Measurements from ENCODE around the gene ARHGAP40. TPM values are rescaled to one million over a fixed set of nuclear protein-coding genes. Genes with fewer than 3 reads are reported as not detected.

Gene ARHGAP40
- total RNA-seq, 1 experiment from 2014 or later, result 0.14 TPM

DNA sequence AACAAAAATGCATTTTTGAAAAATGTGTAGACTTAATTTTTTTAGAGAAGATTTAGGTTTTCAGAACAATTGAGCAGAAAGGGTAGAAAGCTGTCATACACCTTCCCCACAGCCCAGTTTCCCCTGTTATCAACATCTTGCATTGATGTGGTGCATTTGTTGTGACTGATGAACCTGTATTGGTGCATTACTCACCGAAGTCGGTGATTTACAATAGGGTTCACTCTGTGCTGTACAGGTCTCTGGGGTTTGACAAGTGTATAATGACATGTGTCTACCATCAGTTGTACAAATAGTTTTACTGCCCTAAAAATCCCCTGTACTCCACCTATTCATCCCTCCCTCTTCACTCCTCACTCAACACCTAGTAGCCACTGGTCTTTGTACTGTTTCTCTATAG is 44.4 kb upstream of the ARHGAP40 start:
- BruUV-seq (replicated peaks), result no TSS peak
- 0 out of 2 replicates have a peak, but pooled peaks cover 1% of the 10 kb centered on the region for H3K36me3 ChIP-seq (ENCODE audit: control insufficient read depth, insufficient read depth, low read length)
- CTCF ChIA-PET, result no interaction called here

DNA sequence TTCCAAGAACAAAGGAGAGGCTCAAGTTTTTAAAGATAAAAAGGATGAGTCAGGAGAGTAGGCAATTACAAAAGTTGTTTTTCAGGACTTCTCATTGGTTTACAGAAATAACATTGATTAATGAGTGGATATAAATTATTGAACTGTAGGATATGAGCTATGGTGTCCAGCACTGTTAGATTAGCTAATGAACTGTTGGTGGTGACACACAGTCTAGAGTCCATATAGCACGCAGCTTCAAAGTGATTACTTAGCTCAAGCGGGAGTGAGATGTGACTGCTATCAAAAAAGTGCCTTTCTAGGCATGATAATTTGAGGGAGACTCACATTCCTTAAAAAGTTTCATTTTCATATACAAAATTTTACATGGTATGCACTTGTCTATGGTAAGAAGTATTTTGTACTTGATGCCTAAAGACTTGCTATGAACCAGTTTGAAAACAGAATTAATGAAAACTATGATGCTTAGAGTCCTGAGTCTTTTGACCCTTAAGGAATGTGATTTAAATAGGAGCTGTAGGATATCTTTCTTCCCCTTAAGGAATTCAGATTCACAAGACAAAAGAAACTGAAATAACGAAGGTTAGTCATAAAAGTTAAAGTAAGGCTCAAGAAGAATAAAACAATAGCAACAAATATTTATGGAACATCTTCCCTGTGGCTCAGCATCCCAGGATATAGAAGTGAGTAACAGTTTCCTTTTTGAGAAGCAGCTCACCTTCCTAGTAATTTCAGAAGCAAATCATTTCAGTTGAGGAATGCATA is 42.8 kb upstream of the ARHGAP40 start:
- H3K36me3 Mint-ChIP-seq (ENCODE audit: insufficient read depth, unreplicated experiment), result peaks cover 46% of the 10 kb centered on the region
- H3K36me3 ChIP-seq (ENCODE audit: control insufficient read depth, insufficient read depth, low read length), result no peaks in the 10 kb centered on the region
- H3K4me3 Mint-ChIP-seq (ENCODE audit: unreplicated experiment), result no peak overlapping the region
- H3K4me1 ChIP-seq, result peaks cover 14% of the 10 kb centered on the region
- no peaks in the 10 kb centered on the region for H3K27me3 Mint-ChIP-seq (ENCODE audit: insufficient read depth, unreplicated experiment)
- CTCF ChIA-PET, result no interaction called here
- intact Hi-C loops (cut with micrococcal nuclease; ENCODE audit: unreplicated experiment), result no loop called here
- TF ChIP-seq, protein P1, sequence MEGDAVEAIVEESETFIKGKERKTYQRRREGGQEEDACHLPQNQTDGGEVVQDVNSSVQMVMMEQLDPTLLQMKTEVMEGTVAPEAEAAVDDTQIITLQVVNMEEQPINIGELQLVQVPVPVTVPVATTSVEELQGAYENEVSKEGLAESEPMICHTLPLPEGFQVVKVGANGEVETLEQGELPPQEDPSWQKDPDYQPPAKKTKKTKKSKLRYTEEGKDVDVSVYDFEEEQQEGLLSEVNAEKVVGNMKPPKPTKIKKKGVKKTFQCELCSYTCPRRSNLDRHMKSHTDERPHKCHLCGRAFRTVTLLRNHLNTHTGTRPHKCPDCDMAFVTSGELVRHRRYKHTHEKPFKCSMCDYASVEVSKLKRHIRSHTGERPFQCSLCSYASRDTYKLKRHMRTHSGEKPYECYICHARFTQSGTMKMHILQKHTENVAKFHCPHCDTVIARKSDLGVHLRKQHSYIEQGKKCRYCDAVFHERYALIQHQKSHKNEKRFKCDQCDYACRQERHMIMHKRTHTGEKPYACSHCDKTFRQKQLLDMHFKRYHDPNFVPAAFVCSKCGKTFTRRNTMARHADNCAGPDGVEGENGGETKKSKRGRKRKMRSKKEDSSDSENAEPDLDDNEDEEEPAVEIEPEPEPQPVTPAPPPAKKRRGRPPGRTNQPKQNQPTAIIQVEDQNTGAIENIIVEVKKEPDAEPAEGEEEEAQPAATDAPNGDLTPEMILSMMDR (IDR thresholded peaks at IDR 0.05; ENCODE audit: insufficient read depth in 1 of 2, low read depth in 1 of 2, low read length in 1 of 2, severe bottlenecking in 1 of 2, unreplicated experiment in 1 of 2), result no peak
- POLR2A ChIA-PET, result no interaction called here
- H3K9me3 Mint-ChIP-seq (ENCODE audit: unreplicated experiment), result no peaks in the 10 kb centered on the region
- peaks cover 5% of the 10 kb centered on the region for H3K4me1 Mint-ChIP-seq (ENCODE audit: low read depth, unreplicated experiment)
- no TSS peak for BruUV-seq (replicated peaks)
- H3K9me3 ChIP-seq, result no peaks in the 10 kb centered on the region
- H3K4me3 ChIP-seq (ENCODE audit: low read depth, low read length), result no peak overlapping the region
- H3K27me3 ChIP-seq (replicated peaks; ENCODE audit: control insufficient read depth, insufficient read depth, low read length), result no peaks in the 10 kb centered on the region
- no peak overlapping the region for H3K27ac Mint-ChIP-seq (ENCODE audit: unreplicated experiment)
- DNase-seq, result no peak

More for the DNA sequence above, 44.4 kb upstream of the ARHGAP40 start:
- Histone ChIP-seq H3K9me3 (no peaks in the 10 kb centered on the region), H3K4me1 (peaks cover 14% of the 10 kb centered on the region), H3K4me3 (ENCODE audit: low read depth, low read length) (no peak overlapping the region), H3K27me3 (replicated peaks; ENCODE audit: control insufficient read depth, insufficient read depth, low read length) (no peaks in the 10 kb centered on the region)
- POLR2A ChIA-PET, result no interaction called here
- TF ChIP-seq, protein P1 (IDR thresholded peaks at IDR 0.05; ENCODE audit: insufficient read depth in 1 of 2, low read depth in 1 of 2, low read length in 1 of 2, severe bottlenecking in 1 of 2, unreplicated experiment in 1 of 2), result no peak
- no peak overlapping the region for H3K4me3 Mint-ChIP-seq (ENCODE audit: unreplicated experiment)
- intact Hi-C loops (cut with micrococcal nuclease; ENCODE audit: unreplicated experiment), result no loop called here
- H3K27me3 Mint-ChIP-seq (ENCODE audit: insufficient read depth, unreplicated experiment), result no peaks in the 10 kb centered on the region
- H3K36me3 Mint-ChIP-seq (ENCODE audit: insufficient read depth, unreplicated experiment), result peaks cover 35% of the 10 kb centered on the region
- H3K27ac Mint-ChIP-seq (ENCODE audit: unreplicated experiment), result no peak overlapping the region
- peaks cover 5% of the 10 kb centered on the region for H3K4me1 Mint-ChIP-seq (ENCODE audit: low read depth, unreplicated experiment)
- no peaks in the 10 kb centered on the region for H3K9me3 Mint-ChIP-seq (ENCODE audit: unreplicated experiment)
- no peak for DNase-seq

GRCh38 chr20:38559764-38560163 is 41.8 kb upstream of the ARHGAP40 start:
- Histone ChIP-seq H3K4me3 (ENCODE audit: low read depth, low read length) (no peak overlapping the region), H3K9me3 (no peaks in the 10 kb centered on the region), H3K27me3 (replicated peaks; ENCODE audit: control insufficient read depth, insufficient read depth, low read length) (no peaks in the 10 kb centered on the region), H3K36me3 (ENCODE audit: control insufficient read depth, insufficient read depth, low read length) (no peaks in the 10 kb centered on the region), H3K4me1 (peaks cover 9% of the 10 kb centered on the region)
- Mint-ChIP-seq H3K4me1 (ENCODE audit: low read depth, unreplicated experiment) (peaks cover 5% of the 10 kb centered on the region), H3K27me3 (ENCODE audit: insufficient read depth, unreplicated experiment) (no peaks in the 10 kb centered on the region), H3K9me3 (ENCODE audit: unreplicated experiment) (no peaks in the 10 kb centered on the region), H3K4me3 (ENCODE audit: unreplicated experiment) (no peak overlapping the region), H3K36me3 (ENCODE audit: insufficient read depth, unreplicated experiment) (peaks cover 47% of the 10 kb centered on the region), H3K27ac (ENCODE audit: unreplicated experiment) (no peak overlapping the region)
- POLR2A ChIA-PET, result no interaction called here
- DNase-seq, result no peak
- no TSS peak for BruUV-seq (replicated peaks)
- intact Hi-C loops (cut with micrococcal nuclease; ENCODE audit: unreplicated experiment), result no loop called here
- CTCF ChIA-PET, result no interaction called here
- TF ChIP-seq, protein P1 (IDR thresholded peaks at IDR 0.05; ENCODE audit: insufficient read depth in 1 of 2, low read depth in 1 of 2, low read length in 1 of 2, severe bottlenecking in 1 of 2, unreplicated experiment in 1 of 2), result no peak
